ENCODE results near the gene LINS1.

The LINS1 gene

GRCh38 chr15:100569391-100569790, 32.6 kb downstream of the LINS1 start:
- no peak for DNase-seq (ENCODE audit: low read depth)
- no peak for TF ChIP-seq MYC (IDR thresholded peaks at IDR 0.05; ENCODE audit: low read depth, low read length)
- TF ChIP-seq CTCF (IDR thresholded peaks at IDR 0.05; ENCODE audit: low read depth, low read length): no peak
- TF ChIP-seq MAX (IDR thresholded peaks at IDR 0.05; ENCODE audit: low read depth, low read length): no peak
- TF ChIP-seq POLR2A (IDR thresholded peaks at IDR 0.05; ENCODE audit: extremely low read depth, insufficient read length): no peak
- H3K4me3 ChIP-seq (ENCODE audit: low read depth, low read length): no peak overlapping the region

DNA sequence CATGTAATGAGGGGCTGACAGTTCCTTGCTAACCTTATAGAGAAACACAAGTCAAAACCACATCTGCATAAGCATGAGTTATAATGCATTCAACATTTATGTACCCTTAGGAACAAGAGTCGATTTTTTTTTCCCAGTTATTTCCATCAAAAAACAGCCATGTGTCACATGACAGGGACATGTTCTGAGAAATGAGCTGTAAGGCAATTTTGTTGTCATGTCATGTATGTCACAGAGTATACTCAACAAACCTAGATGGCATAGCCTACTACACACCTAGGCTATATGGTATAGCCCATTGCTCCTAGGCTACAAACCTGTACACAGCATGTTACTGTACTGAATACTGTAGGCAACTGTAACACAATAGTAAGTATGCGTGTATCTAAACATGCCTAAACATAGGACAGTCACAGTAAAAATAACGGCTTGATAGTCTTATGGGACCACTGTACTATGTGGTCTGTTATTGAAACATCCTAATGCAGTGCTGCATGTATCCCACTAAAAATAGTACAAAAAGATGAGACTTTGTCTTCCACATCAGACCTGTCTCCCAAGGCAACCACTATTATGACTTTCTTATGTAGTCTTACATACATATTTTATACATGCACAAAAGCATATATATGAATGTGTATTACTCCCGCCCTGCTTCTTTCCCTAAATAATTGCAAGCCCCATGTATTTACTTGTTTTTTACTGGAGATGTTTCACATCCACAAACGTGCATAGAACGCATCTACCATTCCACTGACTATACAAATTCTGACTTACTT, 34.9 kb downstream of the LINS1 start:
- no peak for TF ChIP-seq CTCF (IDR thresholded peaks at IDR 0.05; ENCODE audit: low read depth, low read length)
- TF ChIP-seq MAX (IDR thresholded peaks at IDR 0.05; ENCODE audit: low read depth, low read length): no peak
- no peak for TF ChIP-seq POLR2A (IDR thresholded peaks at IDR 0.05; ENCODE audit: extremely low read depth, insufficient read length)
- TF ChIP-seq MYC (IDR thresholded peaks at IDR 0.05; ENCODE audit: low read depth, low read length): no peak
- DNase-seq (ENCODE audit: low read depth): no peak

GRCh38 chr15:100565591-100565990, 36.4 kb downstream of the LINS1 start:
- peak; percentile 38 for DNase-seq (ENCODE audit: low read depth)
- no peak overlapping the region for H3K4me3 ChIP-seq (ENCODE audit: low read depth, low read length)
- TF ChIP-seq CTCF (IDR thresholded peaks at IDR 0.05; ENCODE audit: low read depth, low read length) (no peak), MAX (IDR thresholded peaks at IDR 0.05; ENCODE audit: low read depth, low read length) (no peak), POLR2A (IDR thresholded peaks at IDR 0.05; ENCODE audit: extremely low read depth, insufficient read length) (no peak), MYC (IDR thresholded peaks at IDR 0.05; ENCODE audit: low read depth, low read length) (no peak)

More for the DNA sequence above, 34.9 kb downstream of the LINS1 start:
- H3K4me3 ChIP-seq (ENCODE audit: low read depth, low read length): no peak overlapping the region

DNA sequence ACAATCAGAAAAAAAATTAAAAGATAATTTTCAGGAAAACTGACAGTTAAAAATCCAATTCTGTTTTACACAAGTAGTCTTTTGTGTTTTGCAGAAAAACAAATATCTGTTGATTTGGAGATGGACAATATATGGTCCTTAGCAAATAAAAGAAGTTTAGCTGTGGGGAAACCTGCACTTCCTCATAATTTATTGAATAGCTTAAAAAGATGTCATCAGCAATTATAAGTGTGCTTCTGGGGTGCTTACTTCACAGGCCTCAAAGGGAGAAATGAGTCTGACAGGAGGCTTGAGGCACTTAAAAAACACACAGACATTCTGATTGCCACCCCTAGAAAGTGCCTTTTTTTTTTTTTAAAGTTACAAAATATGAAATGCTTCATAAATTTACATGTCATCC, 41.7 kb downstream of the LINS1 start:
- TF ChIP-seq MAX (IDR thresholded peaks at IDR 0.05; ENCODE audit: low read depth, low read length) (no peak), MYC (IDR thresholded peaks at IDR 0.05; ENCODE audit: low read depth, low read length) (no peak), CTCF (IDR thresholded peaks at IDR 0.05; ENCODE audit: low read depth, low read length) (no peak), POLR2A (IDR thresholded peaks at IDR 0.05; ENCODE audit: extremely low read depth, insufficient read length) (no peak)
- peak; percentile 16 for DNase-seq (ENCODE audit: low read depth)
- no peak overlapping the region for H3K4me3 ChIP-seq (ENCODE audit: low read depth, low read length)

DNA sequence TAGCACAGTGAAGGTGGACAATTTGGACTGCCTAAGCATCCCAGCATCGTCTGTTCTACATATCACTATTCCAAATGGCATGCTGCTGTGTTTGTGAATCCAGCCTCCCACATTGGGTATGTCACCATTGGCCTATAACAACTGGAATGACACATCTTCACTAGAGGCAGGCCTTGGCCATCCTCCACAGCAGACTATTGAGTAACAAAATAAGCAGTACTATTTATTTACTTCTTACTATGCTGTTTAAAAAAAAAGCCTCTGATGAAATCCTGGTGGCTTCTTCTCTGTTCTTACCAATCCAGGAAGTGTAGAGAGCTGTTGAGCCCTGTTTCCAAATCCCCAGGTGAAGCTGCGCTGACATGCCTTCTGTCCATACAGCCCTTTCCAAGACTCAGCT, 42.7 kb downstream of the LINS1 start:
- TF ChIP-seq MAX (IDR thresholded peaks at IDR 0.05; ENCODE audit: low read depth, low read length) (no peak), MYC (IDR thresholded peaks at IDR 0.05; ENCODE audit: low read depth, low read length) (no peak), POLR2A (IDR thresholded peaks at IDR 0.05; ENCODE audit: extremely low read depth, insufficient read length) (no peak), CTCF (IDR thresholded peaks at IDR 0.05; ENCODE audit: low read depth, low read length) (no peak)
- peak; percentile 46 for DNase-seq (ENCODE audit: low read depth)
- H3K4me3 ChIP-seq (ENCODE audit: low read depth, low read length): no peak overlapping the region
